ENCODE data around the gene HSPBP1. TPM values are rescaled to one million over a fixed set of nuclear protein-coding genes. Genes with fewer than 3 reads are reported as not detected.

The HSPBP1 gene
- total and polyA plus RNA-seq, 2 of the 13 experiments (the other 11 are each of a cell fraction or from before 2014, with no cell fraction given) = 22.3 to 33.7 TPM

DNA sequence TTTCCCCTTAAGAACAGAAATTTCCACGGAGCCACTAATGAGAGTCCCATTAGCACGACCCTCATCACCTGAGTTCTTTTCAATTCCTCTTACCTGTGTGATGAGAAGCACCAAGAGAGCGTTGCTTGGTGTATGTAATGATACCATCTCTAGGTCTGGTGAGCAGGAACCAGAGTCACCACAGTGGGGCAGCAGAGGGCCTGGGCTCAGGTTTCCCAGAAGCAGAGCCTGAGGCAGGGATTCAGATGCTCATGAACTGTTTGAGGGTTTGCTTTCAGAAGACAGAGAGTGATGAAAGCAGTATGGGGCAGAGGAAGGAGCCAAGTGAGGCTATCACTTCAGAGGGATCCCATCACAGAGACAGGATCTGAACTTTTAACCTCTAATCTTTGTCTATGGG is 67.5 kb downstream of the HSPBP1 start (continued):
- TF ChIP-seq, protein P1, sequence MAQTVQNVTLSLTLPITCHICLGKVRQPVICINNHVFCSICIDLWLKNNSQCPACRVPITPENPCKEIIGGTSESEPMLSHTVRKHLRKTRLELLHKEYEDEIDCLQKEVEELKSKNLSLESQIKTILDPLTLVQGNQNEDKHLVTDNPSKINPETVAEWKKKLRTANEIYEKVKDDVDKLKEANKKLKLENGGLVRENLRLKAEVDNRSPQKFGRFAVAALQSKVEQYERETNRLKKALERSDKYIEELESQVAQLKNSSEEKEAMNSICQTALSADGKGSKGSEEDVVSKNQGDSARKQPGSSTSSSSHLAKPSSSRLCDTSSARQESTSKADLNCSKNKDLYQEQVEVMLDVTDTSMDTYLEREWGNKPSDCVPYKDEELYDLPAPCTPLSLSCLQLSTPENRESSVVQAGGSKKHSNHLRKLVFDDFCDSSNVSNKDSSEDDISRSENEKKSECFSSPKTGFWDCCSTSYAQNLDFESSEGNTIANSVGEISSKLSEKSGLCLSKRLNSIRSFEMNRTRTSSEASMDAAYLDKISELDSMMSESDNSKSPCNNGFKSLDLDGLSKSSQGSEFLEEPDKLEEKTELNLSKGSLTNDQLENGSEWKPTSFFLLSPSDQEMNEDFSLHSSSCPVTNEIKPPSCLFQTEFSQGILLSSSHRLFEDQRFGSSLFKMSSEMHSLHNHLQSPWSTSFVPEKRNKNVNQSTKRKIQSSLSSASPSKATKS (CRISPR knock-in tag; IDR thresholded peaks at IDR 0.05) = no peak
- TF ChIP-seq, protein P2, sequence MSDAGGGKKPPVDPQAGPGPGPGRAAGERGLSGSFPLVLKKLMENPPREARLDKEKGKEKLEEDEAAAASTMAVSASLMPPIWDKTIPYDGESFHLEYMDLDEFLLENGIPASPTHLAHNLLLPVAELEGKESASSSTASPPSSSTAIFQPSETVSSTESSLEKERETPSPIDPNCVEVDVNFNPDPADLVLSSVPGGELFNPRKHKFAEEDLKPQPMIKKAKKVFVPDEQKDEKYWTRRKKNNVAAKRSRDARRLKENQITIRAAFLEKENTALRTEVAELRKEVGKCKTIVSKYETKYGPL (CRISPR knock-in tag; IDR thresholded peaks at IDR 0.05) = no peak
- TF ChIP-seq ETV6 (CRISPR knock-in tag; conservative IDR thresholded peaks at IDR 0.05) (no peak), BRD4 (CRISPR knock-in tag; IDR thresholded peaks at IDR 0.05) (no peak), BHLHE40 (IDR thresholded peaks at IDR 0.05; ENCODE audit: low read length) (no peak), POLR2A (IDR thresholded peaks at IDR 0.05; ENCODE audit: insufficient read depth in 1 of 2, low read depth in 2 of 2, low read length in 2 of 2) (no peak), ZNF136 (CRISPR knock-in tag; IDR thresholded peaks at IDR 0.05; ENCODE audit: low read depth) (no peak), ETS1 (CRISPR knock-in tag; IDR thresholded peaks at IDR 0.05) (no peak), RFX5 (IDR thresholded peaks at IDR 0.05; ENCODE audit: low read depth, low read length) (no peak), RFXANK (CRISPR knock-in tag; IDR thresholded peaks at IDR 0.05) (no peak), ZNF468 (CRISPR knock-in tag; IDR thresholded peaks at IDR 0.05) (no peak), MED8 (CRISPR knock-in tag; IDR thresholded peaks at IDR 0.05; ENCODE audit: insufficient replicate concordance) (no peak), ZNF75D (CRISPR knock-in tag; IDR thresholded peaks at IDR 0.05; ENCODE audit: borderline replicate concordance) (no peak), MEF2D (CRISPR knock-in tag; IDR thresholded peaks at IDR 0.05) (no peak), DNMT3B (CRISPR knock-in tag; conservative IDR thresholded peaks at IDR 0.05) (no peak), SUZ12 (IDR thresholded peaks at IDR 0.05; ENCODE audit: low read depth, low read length) (no peak), MAFG (CRISPR knock-in tag; IDR thresholded peaks at IDR 0.05) (no peak)
- TF ChIP-seq, protein P3, sequence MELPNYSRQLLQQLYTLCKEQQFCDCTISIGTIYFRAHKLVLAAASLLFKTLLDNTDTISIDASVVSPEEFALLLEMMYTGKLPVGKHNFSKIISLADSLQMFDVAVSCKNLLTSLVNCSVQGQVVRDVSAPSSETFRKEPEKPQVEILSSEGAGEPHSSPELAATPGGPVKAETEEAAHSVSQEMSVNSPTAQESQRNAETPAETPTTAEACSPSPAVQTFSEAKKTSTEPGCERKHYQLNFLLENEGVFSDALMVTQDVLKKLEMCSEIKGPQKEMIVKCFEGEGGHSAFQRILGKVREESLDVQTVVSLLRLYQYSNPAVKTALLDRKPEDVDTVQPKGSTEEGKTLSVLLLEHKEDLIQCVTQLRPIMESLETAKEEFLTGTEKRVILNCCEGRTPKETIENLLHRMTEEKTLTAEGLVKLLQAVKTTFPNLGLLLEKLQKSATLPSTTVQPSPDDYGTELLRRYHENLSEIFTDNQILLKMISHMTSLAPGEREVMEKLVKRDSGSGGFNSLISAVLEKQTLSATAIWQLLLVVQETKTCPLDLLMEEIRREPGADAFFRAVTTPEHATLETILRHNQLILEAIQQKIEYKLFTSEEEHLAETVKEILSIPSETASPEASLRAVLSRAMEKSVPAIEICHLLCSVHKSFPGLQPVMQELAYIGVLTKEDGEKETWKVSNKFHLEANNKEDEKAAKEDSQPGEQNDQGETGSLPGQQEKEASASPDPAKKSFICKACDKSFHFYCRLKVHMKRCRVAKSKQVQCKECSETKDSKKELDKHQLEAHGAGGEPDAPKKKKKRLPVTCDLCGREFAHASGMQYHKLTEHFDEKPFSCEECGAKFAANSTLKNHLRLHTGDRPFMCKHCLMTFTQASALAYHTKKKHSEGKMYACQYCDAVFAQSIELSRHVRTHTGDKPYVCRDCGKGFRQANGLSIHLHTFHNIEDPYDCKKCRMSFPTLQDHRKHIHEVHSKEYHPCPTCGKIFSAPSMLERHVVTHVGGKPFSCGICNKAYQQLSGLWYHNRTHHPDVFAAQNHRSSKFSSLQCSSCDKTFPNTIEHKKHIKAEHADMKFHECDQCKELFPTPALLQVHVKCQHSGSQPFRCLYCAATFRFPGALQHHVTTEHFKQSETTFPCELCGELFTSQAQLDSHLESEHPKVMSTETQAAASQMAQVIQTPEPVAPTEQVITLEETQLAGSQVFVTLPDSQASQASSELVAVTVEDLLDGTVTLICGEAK (IDR thresholded peaks at IDR 0.05) = no peak
- TF ChIP-seq, protein P3 (CRISPR knock-in tag; IDR thresholded peaks at IDR 0.05) = no peak
- TF ChIP-seq, protein P4, sequence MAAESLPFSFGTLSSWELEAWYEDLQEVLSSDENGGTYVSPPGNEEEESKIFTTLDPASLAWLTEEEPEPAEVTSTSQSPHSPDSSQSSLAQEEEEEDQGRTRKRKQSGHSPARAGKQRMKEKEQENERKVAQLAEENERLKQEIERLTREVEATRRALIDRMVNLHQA (CRISPR knock-in tag; IDR thresholded peaks at IDR 0.05) = no peak

Data from HepG2 (cell line).